NCI-H69 (cell line): ENCODE data around the gene CNTFR.
"Not testable (repeated sequence)": the region's sequence is repeated elsewhere in the genome, so short reads cannot be mapped to it uniquely, and the experiment has no call there.

Source experiments
- DNase-seq: peaks from one replicate; lab custom pipeline; 2025; lab: John Stamatoyannopoulos, UW

CNTFR gene, protein sequence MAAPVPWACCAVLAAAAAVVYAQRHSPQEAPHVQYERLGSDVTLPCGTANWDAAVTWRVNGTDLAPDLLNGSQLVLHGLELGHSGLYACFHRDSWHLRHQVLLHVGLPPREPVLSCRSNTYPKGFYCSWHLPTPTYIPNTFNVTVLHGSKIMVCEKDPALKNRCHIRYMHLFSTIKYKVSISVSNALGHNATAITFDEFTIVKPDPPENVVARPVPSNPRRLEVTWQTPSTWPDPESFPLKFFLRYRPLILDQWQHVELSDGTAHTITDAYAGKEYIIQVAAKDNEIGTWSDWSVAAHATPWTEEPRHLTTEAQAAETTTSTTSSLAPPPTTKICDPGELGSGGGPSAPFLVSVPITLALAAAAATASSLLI

DNA sequence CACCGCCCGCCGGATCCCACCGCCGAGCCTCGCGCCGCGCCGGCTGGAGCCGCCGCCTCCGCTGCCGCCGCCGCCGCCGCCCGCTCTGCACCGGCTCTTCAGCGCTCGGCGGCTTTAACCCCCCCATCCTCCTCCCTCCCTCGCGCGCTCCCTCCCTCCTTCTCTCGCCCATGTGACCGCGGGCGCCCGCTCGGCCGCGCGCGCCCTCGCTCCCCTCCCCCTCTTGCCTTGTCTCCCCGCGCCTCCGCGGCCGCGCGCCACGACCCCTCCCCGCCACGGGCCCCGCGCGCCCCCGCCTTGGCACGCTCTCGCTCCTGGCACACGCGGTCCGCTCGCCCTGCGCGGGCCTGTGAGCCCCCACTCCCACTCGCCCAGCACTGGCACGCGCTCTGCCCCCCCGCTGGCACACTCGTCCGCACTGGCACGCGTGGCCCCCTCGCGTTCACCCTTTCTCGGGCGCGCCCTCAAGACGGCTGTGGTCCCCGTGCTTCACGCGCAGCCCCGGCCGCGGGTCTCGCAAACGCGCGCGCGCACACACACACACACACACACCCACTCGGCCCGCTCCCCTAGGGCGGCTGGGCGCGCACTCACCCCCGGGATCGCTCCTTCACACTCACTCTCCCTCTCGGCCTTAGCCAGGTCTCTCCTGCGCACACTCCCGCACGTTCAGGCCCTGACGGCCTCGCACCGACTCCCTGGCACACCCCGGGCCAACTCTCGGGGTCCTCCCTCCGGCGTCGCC lies at the start of gene CNTFR:
Gene CNTFR (minus strand): TSS at position 89 of the 745 bp plus-strand sequence. CDS start 20,743 bp downstream, outside the sequence.
- peak; percentile 89 for DNase-seq

DNA sequence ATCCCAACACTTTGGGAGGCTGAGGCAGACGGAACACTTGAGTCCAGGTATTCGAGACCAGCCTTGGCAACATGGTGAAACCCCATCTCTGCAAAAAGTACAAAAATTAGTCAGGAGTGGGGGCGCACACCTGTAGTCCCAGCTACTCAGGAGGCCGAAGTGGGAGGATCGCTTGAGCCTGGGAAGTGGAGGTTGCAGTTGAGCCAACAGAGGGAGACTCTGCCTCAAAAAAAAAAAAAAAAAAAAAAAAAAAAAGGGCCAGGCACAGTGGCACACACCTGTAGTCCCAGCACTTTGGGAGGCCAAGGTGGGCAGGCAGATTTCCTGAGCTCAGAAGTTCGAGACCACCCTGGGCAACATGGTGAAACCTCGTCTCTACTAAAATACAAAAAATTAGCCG lies 49.8 kb upstream of the CNTFR start:
- DNase-seq, result not testable (repeated sequence)

DNA sequence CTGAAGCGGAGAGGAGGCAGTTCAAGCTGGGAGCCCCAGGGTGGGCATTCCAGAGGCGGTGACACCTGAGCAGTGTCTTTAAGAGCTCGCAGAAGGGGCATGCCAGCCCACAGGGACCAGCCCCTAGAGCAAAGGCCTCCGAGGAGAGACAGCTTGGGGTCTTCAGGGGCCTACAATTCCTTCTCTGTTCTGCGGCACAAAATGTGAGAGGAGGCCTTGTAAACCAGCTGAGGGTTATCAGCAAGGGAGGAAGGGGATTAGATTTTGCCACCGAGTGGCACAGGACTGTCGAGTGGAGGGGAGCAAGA lies 48.6 kb upstream of the CNTFR start:
- no peak for DNase-seq

DNA sequence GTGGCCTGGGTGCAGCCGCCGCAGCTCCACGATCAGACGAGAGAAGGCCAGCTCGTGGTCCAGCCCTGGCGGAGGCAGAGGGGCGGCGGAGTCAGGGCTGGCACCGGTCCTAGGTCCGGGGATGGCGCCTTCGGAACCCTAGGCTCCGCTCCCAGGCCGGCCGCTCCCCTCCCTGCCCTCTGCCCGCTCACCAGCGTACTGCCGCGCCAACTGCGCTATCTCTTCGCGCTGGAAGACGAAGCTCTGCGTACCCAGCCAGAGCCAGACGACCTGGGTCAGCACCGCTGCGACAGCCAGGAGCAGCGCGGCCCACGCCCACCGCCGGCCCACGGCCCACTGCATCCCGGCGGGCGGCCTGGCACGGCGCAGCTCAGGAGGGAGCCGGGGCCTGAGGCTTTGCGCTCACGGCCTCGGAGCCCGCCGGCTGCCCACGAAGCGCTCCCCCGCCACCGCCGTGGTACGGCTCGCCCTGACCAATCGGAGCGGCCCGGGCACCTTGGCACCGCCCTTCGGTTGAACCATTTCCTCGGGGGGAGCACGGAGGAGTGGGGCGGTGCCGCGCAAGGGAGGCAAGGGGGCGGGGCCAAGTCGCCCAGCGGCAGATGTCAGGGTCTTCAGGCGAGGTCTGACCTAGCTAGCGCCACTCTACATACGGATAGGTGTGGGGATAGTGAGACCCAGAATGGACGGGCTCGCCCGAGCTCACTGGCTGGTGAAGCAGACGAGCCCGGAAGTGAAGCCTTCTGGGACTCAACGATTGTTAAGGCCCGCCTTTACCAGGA lies 48.0 kb upstream of the CNTFR start, which contains the start of gene SIGMAR1:
Gene SIGMAR1 (minus strand): TSS at position 432 of the 782 bp plus-strand sequence. CDS start 90 bp downstream, at position 342.
- DNase-seq, result peak; percentile 98

DNA sequence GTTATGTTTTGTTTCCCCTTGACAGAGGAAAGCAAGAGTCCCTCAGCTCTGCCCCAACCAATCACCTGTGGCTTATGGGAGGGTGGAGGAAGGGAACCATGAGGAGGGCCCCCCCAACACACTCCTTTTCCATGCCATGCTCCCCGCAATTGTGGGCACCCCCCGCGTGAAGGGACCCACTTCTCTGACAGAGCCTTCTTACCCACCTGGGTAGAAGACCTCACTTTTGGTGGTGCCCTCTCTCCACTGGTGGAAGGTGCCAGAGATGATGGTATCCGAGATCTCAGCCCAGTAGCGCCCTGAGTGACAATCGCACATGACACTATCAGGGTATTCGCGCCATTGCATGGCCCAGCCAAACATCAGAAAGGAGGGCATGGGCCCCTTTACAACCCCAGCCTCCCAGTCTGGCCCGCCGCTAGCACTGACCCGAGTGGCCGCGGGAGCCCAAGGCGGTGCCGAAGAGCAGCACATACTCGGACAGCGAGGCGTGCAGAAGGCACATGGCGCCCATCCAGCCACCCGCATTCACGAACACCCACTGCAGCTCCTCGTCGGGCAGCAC lies 47.3 kb upstream of the CNTFR start:
- DNase-seq, result peak; percentile 49

DNA sequence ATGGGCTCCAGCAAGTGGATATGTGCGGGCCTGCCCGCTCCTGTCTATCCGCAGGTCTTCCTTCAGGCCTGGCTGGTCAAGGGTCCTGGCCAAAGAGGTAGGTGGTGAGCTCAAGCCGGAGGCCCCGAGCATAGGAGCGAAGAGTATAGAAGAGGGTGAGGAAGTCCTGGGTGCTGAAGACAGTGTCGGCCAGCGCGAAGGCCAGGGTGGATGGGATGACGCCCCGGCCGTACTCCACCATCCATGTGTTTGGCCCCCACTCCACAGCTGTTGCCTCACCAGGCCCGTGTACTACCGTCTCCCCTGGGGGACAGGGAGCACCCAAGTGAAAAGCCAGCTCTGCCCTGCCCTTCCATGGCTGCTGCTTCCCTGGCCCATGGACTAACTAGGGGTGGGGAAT lies 46.0 kb upstream of the CNTFR start:
- DNase-seq, result no peak

DNA sequence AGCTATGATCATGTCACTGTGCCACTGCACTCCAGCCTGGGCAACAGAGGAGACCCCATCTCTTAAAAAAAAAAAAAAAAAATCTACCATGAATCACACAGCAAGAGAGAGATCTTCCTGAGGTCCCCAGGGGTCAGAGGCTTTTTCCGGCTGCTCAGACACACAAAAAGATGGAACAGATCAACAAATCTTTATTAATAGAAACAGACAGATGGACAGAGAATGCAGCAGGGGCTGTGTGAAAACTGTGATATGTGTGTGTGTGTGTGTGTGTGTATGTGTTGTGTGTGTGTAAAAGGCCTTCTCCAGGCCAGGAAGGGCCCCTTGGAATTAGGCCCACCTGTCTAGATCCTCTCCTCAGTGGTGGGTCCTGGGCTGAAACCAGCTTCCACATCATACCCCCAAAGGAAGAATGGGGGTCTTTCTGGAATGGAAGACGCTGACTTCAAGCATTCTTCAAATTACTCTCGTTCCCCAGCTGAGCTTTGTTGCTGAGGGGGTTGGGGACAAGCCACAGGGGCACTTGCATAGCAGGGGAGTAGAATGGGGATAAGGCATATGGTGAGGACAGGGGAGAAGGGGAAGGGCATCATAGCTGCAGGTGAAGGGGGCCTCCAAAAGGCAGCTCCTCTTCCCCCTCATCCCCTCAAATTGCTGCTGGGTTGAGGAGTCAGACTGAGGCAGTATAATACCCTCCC lies 45.2 kb upstream of the CNTFR start:
- no peak for DNase-seq

DNA sequence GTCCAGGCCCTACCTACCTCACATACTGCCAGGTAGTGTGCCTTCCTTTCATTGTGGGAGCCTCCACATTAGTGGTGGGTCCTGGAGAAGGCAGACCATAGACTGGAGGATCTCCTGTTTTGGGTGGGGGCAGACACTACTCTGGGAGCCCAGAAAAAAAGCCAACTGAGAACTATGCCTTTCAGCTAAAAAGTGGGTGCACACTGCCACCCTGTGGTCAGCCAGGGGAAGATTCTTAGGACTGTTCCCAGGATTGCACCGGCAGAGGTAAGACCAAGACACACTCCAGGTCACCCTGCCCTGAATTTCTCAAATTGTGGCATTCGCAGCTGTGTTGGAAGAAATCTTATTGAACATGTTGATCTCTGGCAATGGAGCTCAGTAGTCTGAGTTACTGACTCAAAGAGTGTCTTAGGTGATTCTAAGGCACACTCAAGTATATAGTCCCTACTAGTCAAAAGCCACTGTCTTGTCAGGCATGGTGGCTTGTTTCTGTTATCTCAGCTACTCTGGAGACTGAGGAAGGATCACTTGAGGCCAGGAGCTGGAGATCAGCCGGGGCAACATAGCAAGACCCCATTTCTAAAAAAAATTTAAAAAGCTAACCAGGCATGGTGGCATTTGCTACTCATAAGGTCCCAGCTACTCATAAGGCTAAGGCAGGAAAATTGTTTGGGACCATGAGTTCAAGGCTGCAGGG lies 44.5 kb upstream of the CNTFR start:
- peak; percentile 75 for DNase-seq

DNA sequence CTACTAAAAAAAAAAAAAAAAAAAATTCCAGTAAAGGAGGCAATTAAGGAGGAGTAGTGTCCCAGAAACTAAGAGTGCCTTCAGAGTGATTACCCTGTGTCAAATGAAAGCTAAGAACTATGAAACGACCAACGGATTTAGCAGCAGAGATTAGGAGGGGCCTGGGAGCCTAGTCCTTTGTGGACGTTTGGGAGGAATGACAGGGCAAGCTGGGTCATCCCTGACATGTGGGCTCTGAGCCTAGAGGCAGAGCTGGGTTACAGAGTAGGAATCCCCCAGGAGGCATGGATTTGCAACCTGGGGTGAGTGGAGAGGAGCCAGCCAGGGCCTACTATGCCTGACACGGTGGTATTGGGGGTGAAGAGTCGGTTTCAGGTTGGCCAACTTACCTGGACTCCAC lies 43.6 kb upstream of the CNTFR start:
- DNase-seq, result no peak

DNA sequence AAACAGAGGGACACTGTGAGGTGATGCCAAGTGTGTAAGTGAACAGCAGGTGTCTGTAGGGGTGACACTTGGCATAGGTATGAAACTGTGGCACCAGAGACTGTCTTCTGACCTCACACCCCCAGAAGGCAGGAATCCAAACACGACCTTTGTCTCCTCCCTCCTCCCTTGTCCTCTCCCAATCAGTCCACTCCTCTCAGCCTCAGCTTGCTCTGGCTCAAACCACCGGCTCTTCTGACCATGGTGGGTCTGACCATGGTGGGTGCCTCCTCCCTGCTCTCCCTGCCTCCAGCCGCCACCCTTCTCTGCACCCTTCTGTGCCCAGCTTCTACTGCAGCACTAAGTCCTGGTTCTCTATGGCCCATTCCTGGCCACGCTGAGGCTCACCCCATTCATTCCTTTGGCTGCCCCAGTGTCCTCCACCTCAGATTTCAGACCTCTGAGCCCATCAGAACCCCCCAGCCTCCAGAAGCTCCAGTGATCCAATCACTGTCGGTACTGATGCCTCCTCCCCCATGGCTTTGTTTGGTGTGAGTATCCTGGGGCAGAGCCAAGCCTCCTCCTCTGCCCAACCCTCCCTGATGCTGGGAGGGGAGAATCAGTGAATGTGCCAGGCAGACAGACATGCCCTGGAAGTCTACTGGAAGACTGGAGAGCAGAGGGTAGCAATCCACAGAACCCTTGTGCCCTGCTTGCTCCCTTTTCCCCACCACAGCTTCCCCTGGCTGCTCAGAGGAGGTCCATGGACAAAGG lies 41.1 kb upstream of the CNTFR start:
- no peak for DNase-seq

DNA sequence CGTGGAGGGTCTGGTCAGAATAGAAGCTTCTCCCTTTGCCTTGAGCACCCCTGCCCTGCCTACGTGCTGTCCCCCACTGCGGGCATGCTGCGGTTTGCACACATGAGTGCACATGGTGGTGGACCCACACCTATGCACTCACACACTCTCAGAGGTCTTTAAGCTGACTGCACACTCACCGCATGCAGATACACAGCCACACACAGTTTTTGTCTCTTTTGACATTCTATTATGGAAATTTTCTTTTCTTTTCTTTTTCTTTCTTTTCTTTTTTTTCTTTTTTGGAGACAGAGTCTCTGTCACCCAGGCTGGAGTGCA lies 39.9 kb upstream of the CNTFR start:
- no peak for DNase-seq

DNA sequence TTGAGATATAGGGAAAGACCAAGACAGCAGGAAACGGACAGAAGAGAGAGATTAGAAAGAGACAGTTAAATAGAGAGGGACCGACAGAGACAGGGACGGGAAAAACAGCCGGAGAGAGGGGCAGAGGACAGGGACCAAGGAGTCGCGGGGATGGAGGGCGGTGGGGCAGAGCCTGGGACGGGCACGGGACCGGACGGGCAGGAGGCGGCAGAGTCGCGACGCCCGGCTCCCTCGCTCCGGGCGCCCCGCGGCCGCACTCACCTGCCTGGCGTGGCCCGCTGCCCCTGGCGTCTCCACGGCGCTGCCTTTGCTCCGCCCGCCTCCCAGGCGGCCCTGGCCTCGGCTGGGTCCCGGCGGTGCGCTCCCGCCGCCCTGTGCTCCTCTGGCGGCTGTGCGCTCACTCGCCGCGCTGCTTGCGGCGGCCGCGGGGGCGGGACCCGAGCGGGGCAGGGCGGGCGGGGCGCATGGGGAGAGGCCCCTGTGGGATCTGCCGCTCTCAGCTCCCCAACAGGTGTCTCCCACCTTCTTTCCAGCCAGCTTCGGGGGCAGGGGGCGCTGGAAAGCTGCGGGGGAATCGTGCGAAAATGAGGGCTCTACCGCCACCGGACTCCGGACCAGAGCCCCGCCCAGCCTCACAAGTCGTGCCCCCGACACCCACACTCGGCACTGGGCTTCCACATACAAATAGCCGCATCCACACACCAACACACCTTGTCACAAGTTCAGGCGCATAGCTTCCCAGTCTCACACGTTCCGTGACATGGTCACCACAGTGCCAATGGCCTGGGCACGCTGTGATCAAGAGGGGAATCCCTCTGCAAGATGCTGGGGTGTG lies 39.3 kb upstream of the CNTFR start, which contains the start of gene ARID3C:
Gene ARID3C (minus strand): TSS at position 411 of the 835 bp plus-strand sequence. CDS start 1,052 bp downstream, outside the sequence.
- DNase-seq, result peak; percentile 78

DNA sequence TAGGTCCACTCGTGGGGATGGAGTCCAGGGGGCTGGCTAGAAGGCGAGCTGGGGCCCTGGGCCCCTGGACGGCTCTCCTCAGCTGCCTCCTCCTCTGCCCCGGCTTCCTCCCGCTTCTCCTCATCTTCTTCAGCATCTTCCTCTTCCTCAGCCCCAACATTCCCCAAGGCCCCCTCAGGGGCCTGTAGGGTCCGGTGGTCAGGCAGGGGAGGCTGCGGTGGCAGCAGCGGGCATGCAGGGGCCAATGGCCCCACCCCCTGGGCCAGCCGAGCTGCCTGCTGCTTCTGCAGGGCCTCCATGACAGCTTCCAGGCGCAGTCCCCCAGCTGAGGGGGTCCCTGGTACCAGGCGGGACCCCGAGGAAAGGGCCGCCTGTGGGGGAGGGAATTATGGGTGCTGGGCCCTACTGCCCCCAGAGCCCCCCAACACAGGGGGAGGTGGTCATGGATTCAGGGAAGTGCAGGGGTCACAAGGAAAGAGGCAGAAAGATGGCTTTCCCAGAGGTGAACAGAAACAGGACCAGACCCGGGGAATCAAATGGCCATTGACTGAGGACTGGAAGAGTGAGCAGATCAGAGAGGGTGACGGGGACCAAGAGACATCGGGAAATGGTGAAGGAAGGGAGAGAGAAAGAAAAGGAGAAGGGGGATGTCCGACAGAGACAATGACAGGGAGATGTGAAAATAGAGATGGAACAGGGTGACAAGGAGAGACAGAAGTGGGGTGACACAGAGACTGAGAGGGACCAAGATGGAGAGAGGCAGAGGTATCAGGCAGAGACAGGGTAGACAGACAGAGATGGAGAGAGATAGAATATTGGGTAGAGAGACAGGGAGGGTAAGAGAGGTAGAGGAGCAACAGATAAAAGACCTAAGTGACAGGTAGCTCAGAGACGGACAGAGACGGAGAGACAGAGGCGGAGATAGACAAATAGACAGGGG lies 38.5 kb upstream of the CNTFR start:
- no peak for DNase-seq

DNA sequence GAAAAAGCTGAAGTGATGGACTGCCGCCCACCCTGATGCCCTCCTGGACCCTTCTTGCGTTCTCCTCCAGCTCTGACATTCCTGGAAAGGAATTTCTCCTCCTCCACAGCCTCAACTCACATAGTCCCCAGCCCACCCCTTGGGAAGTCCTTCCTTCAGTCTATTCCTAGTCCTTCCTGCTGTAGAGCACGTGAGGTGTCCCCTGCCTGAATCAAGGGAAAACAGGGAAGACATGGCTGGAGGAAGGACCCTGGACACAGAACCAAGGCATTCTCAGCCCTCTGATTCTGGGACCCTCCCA lies 35.6 kb upstream of the CNTFR start:
- no peak for DNase-seq

DNA sequence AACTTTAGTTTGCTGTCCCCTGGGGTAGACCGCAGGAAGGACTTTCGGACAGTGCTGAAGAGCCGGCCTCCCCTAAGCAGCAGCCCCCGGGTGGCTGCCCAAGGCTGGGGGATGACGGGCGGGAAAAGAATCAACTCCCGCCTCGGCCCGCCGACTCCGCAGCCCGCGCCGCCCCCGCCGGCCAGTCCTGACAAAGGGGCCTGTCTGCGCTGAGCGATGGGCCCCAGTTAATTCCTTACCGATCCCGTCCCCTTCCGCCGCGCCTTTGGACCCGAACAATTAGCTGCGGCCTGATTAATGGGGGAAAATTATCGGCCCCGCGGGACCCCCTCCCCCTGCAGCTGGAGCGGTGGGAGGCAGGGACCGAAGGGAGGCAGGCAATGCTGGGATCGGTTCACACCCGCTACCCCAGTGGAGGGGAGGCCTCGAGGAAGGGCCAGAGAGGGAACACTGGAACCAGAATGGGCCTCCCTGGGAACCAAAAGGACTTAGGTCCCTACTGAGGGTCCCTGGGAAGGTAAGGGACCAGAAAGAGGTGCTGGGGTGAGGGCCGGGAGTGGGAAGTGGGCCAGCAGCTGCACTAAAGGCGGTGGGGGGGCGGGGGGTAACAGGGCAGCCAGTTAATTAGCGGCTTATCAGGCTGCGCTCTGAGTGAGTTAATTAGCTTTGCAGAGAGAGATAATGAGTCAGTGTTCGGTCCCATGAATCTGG lies 35.1 kb upstream of the CNTFR start:
- peak; percentile 48 for DNase-seq

DNA sequence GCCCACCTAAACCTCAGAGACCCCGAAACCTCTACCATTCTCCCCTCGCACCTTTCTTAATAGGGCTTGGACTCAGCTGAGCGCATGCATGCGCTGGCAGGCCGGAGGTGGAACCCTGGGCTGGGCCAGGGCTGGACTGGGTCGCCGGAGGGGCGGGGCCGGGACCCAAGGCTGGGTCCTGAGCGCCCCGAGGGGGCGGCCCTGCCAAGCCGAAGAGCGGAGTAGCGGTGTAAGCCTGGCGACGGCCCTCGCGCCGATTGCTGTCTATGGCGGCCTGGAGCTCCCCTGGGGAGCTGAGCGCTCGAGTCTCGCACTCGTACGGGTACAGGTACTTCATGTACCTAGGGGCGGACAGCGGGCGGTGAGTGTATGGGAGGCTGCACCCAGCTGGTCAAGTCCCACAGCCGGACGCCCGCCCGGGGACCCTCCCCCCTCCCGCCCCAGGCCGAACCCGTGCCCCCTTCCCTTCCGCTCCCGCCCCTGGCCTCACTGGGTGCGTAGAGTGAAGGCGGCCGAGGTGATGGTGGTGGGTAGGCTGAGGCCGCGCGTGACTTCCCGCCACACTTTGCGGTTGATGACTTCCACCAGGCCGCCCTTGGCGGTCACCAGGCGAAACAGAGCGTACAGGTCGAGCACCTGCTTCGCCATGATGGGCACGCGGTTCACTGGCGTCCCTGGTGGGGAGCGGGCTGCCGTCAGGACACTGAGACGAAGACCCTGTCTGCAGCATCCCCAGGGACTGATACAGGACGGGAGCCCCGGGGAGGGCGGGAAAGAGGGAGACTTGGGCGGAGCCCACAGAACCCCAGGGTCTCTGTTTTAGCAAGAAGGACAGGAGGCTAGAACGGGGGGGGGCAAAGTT lies 34.1 kb upstream of the CNTFR start:
- DNase-seq, result no peak
